Activated T-cell treated with anti-CD3 and anti-CD28 coated beads for 48 hours (primary cell): ENCODE measurements around the gene RBM4B.
"Not testable (repeated sequence)": the region's sequence is repeated elsewhere in the genome, so short reads cannot be mapped to it uniquely, and the experiment has no call there.

Experiments
- DNase-seq: peaks from one replicate; pipeline ENCODE4 v3.0.0-alpha.2; 2020; ENCODE audit warnings: low read depth

The RBM4B gene, protein sequence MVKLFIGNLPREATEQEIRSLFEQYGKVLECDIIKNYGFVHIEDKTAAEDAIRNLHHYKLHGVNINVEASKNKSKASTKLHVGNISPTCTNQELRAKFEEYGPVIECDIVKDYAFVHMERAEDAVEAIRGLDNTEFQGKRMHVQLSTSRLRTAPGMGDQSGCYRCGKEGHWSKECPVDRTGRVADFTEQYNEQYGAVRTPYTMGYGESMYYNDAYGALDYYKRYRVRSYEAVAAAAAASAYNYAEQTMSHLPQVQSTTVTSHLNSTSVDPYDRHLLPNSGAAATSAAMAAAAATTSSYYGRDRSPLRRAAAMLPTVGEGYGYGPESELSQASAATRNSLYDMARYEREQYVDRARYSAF

DNA sequence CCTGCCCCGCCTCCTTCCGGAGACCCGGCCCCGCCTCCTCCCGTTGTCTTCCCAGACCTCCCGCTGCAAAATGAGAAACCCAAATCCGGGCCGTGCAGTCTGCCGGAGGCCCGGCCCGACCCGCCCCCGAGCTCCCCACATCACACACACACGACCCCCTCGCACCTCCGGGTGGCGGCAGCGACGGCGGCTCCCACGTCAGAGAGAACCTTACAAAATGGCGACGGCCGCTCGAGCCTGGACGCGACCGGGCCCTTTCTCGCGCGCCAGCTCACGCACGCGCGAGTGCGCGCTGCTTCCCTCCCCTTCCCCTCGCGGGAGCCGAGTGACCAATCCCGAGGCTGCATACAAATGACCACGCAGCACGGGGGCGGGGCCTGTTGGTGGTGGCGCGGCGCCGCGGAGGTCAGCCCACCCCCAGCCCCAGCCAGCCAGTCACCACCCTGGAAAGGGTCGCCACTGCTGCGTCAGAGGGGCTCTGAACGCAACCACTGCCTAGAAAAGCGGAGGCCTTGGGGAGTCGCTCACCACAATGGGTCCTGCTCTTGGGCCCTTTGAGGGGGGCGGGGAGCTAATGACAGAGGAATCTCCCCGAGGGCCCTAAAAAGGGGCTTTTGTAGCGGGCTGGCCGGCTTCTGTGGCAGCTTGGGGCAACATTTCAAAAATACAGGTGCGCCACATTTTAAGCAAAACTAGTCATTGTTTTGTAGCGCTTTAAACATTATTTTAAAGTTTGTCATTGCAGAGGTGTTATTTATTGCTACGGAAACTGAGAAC is at the start of gene RBM4B:
Gene RBM4B, minus strand, starts transcription at position 289 of the 777 bp plus-strand sequence. CDS start 808 bp downstream, outside the sequence.
- peak; percentile 97 for DNase-seq

- no peak for DNase-seq
Measured at GRCh38 chr11:66725647-66726046, 48.0 kb upstream of the RBM4B start.

DNA sequence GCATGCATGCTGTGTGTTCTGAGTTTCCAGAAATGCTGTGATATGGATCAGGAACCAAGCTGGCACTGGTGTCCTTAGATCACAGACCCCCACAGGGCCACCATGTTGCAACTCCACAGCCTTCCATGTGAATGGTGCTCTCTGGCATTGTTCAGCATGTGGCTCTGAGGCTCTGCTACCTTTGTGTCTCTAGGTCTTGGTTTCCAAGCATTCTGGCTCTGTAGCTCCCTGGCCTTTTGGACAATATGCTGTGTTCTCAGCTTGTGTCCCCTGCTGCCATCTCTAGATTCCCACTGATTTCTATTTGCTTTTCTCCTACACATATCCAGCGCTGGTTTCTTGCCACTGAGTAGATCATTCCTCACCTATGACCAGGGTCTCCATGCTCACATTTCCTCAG is 47.4 kb upstream of the RBM4B start:
- DNase-seq: no peak

DNA sequence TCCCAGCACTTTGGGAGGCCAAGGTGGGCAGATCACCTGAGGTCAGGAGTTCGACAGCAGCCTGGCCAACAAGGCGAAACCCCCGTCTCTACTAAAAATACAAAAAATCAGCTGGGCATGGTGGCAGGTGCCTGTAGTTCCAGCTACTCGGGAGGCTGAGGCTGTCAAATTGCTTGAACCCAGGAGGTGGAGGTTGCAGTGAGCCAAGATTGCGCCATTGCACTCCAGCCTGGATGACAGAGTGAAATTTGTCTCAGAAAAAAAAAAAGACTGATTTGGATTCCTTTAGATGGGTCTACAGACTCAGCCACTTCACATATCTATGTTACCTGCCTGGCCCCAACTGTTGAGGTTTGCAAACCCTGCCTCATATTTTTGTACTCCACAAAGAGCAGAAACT is 46.5 kb upstream of the RBM4B start:
- DNase-seq: not testable (repeated sequence)

- no peak for DNase-seq
Measured at GRCh38 chr11:66723693-66724092, 46.0 kb upstream of the RBM4B start.

DNA sequence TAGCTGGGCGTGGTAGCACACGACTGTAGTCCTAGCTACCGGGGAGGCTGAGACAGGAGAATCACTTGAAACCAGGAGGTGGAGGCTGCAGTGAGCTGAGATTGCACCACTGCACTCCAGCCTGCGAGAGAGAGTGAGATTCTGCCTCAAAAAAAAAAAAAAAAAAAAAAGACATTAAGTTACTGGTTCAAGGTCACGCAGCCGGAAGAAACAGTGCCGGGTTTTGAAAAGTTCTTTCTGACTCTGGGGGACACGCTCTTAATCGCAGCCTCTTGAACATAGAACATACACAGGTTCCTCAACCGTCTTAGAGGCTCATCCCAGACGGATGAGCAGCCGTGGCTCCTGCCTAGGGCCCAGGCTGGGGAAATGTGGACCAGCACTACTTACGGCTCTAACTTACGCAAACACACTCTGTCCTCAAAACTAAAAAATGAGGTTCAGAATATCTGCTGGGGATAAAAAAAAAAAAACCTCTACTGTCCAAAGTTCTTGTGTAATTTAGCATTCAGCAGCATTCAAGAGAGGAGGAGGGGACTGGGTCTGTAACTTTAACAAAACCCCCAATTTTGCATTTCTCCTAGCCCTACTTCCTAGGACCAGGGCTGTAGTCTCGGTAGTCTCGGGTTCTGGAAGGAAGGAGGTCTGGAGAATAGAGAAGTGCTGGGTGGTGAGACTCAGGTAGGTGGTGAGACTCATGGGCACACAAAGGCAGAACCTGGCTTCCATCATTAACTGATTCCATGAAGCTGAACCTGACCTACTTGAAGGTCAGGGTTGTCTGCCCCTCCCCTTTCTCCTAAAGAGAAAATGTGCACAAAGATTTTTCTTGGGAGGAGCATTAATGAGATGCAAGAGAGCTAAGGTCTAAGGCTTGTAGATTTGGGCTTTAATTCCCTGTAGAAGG is 45.3 kb upstream of the RBM4B start:
- no peak for DNase-seq

DNA sequence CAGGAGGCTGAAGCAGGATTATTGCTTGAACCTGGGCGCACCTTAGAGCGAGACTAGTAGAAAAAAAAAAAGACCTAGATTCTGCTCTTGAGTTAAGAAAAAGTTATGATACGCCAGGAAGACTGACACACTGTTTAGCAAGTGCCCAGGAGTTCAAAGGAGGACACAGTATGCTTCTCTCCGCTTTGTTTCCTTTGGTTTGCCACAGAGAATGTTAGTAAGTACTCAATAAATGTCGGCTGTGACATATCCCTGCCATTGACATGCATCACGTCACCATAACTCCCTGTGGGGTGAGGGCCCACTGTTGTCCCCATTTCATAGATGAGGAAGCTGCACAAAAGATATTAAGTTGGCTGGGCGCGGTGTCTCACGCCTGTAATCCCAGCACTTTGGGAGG is 44.3 kb upstream of the RBM4B start:
- DNase-seq: no peak

- no peak for DNase-seq
Measured at GRCh38 chr11:66720899-66721470, 43.3 kb upstream of the RBM4B start.

DNA sequence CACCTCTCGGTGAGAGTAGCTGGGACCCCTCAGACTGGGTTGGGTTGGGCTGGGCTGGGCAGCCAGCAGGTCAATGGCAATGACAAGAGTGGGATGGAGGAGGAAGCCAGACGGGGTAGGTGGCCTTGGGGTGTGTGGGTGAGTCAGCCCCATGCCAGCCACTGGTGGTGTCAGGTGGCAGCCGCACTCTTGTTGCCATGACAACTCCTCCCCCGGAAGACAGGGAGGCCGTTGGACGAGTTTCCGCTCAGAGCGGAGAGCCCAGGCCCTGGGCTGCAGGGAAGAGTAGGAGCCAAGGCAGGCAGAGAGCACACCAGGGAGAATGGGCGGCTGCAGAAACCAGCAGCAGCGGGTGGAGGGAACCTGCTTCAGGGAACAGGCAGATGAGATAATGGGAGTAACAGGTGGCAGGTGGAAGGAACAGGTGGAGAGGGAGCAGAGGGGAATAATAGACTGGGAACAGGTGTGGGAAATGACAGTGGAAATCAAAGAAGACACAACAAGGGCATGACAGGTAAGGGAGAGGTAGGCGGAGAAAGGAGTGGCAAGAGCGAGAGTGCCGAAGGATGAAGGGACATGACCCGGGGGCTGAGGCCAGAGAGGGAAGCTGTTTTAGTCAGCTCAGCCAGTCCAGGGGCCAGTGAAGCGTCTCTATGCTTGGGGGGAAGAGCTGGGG is 42.7 kb upstream of the RBM4B start:
- peak; percentile 40 for DNase-seq

- no peak for DNase-seq
Measured at GRCh38 chr11:66719111-66719872, 41.6 kb upstream of the RBM4B start.

GRCh38 chr11:66718320-66718971 is 40.8 kb upstream of the RBM4B start:
- no peak for DNase-seq

DNA sequence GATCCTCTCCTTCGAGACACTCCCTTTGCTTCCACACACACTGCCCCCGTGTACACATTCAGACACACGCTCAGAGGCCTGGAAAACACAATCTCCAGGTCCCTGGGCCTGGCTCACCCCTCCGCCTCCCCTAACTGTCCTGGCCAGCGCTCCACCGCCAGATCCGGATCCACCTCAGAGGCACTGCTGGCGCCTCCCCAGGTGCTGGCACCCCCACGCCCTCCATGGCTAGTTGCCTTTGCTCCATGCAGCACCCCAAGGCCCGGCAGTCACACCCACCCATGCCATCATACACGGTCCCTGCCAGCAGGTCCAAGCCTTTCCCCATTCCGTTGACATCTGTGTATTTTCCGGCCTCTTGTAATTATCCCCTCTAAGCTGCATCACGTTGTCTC is 40.2 kb upstream of the RBM4B start:
- no peak for DNase-seq

DNA sequence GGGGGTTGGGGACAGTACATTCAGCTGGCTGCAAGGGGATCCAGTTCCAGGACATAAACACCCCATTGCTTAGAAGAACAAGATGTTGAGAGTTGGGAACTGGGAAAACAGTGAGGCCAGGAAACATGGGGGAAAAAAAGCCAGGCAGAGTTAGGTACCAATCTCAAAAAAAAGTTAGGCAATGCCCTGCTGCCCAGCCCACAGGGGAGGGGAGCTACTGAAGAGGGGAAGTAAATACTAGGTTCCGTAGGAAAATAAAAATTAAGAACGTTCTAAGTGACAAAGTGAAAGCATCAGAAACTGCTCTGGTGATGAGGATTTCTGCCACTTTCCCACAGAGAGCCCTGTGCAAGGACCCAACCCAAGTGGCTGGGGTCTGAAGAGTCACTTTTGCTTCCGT is 39.3 kb upstream of the RBM4B start:
- DNase-seq: no peak

GRCh38 chr11:66715346-66716085 is 37.8 kb upstream of the RBM4B start:
- DNase-seq: no peak

- DNase-seq: no peak
Measured at GRCh38 chr11:66713746-66714480, 36.2 kb upstream of the RBM4B start.

- no peak for DNase-seq
Measured at GRCh38 chr11:66710384-66710930, 32.8 kb upstream of the RBM4B start.

- no peak for DNase-seq
Measured at GRCh38 chr11:66708701-66709100, 31.0 kb upstream of the RBM4B start.

GRCh38 chr11:66708094-66708493 is 30.4 kb upstream of the RBM4B start:
- no peak for DNase-seq
